SKM-1 (cell line): Measurements from ENCODE around the gene BRI3BP.

Source experiments
- DNase-seq: peaks from one replicate; lab custom pipeline; 2025; ENCODE audit not compliant: unreplicated experiment; lab: John Stamatoyannopoulos, UW

Gene BRI3BP

GRCh38 chr12:124993626-124994436, at the start of gene BRI3BP:
Gene BRI3BP (plus strand): TSS chr12:124993645. CDS start chr12:124993791, 146 bp downstream.
- no peak for DNase-seq

DNA sequence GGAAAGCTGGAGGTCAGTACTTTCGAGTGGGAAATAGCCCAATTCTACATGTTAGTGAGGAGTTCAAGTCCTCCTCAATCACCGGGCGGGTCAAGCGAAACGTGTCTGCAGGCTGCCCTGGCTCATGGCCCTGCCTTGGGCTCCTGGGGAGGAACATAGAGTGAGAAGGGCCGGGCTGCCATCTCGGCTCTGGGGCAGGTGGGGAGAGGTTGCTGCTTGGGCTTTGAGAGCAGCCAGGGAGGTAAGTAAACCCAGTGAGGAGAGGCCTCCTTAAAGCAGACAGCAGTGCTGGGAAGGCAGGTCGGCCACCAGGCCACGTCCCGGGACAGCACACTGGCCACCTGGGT, 47.0 kb upstream of the BRI3BP start:
- no peak for DNase-seq

DNA sequence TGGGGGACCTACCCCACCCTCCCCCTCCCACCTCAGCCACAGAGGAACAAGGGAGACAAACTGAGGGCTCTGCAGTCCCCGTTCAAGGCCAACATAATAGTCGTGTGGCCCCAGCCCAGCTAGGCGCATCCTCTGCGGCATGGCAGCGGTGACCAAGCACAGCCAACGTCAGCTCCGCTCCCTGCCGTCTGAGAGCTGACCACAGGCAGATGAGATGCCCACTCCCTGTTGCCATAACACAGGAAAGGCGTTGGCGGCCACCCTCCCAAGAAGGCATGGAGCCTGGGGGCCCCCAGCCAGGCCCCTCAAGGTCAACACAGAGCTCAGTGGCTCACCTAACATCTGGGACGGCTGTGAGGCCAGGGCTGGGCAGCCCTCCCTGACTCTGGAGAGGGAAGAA, 46.4 kb upstream of the BRI3BP start:
- no peak for DNase-seq

GRCh38 chr12:124947561-124948398, 45.7 kb upstream of the BRI3BP start:
- DNase-seq, result no peak

DNA sequence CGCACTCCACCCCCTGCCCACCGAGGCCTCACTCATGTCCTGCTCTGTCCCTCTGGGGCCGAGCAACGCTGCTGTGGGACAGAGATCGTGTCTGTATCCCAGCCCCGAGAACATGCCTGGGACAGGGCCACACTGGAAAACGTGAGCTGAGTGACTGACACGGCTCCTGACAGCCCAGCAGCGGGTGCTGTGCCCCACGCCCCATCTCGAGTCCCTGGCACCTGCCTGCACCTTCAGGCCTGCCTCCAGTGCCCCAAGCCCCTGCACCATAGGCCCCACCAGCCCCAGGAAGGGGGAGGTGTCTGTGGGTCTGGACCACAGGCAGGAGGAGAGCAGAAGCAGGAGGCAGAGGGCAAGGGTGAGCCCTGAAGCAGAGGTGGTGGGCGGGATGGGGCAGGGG, 44.4 kb upstream of the BRI3BP start:
- no peak for DNase-seq

GRCh38 chr12:124949779-124950728, 43.4 kb upstream of the BRI3BP start:
- DNase-seq, result no peak

- no peak for DNase-seq
Measured at GRCh38 chr12:124952295-124952694, 41.1 kb upstream of the BRI3BP start.

DNA sequence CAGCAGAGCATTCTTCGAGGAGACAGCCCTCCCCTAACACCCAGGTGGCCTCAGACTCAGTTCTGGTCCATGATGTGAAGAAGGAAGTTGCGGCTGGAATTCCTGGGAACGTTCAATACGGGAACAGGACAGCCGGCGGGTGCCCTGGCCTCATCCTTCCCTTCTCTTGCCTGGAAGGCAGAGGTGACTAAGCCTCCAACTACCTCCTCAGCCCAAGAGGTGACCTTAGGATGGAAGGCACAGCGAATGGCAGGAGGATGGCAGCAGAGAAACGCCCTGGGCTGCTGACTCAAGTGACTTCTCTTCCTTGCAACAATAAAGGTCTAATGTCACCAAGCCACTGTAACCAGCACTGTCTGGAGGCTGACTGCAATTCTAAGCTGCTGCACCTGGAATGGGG, 40.6 kb upstream of the BRI3BP start:
- DNase-seq, result no peak

- DNase-seq, result no peak
Measured at GRCh38 chr12:124953689-124954405, 39.6 kb upstream of the BRI3BP start.

DNA sequence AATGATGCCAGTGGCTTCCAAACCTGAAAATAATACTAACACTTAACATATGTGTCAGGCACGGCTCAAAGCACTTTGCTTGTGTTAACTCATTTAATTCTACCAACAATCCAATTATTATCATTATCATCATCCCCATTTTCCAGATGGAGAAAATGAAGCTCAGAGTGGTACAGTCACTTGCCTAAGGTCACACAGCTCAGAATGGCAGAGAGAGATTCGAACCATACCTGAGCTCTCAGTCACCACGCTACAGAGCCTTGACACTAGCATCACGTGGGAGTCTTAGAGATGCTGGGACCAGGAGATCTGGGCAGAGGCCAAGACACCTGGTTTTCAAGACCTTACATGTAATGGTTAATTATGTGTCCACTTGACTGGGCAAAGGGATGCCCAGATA, 38.7 kb upstream of the BRI3BP start:
- DNase-seq, result no peak

- DNase-seq, result no peak
Measured at GRCh38 chr12:124956571-124956970, 36.9 kb upstream of the BRI3BP start.

GRCh38 chr12:124961055-124961454, 32.4 kb upstream of the BRI3BP start:
- DNase-seq, result no peak

- no peak for DNase-seq
Measured at GRCh38 chr12:124963211-124963610, 30.2 kb upstream of the BRI3BP start.

DNA sequence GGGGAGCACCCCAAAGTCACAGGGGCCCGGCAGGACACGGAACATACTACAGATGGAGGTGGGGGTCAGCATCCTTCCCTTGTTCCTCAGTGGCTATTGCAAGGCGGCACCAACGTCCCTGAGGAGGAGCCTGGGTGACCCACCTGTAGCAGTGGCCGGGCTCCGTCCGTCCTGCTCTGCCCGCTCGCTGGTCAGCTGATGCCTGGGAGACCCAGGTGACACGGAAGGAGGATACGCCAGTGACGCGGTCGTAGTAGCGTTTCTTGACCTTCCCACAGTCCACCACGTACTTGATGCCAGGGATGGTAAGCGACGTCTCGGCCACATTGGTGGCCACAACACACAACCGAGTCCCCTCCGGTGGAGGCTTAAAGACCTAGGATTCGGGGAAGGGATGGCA, 29.2 kb upstream of the BRI3BP start:
- DNase-seq, result no peak

DNA sequence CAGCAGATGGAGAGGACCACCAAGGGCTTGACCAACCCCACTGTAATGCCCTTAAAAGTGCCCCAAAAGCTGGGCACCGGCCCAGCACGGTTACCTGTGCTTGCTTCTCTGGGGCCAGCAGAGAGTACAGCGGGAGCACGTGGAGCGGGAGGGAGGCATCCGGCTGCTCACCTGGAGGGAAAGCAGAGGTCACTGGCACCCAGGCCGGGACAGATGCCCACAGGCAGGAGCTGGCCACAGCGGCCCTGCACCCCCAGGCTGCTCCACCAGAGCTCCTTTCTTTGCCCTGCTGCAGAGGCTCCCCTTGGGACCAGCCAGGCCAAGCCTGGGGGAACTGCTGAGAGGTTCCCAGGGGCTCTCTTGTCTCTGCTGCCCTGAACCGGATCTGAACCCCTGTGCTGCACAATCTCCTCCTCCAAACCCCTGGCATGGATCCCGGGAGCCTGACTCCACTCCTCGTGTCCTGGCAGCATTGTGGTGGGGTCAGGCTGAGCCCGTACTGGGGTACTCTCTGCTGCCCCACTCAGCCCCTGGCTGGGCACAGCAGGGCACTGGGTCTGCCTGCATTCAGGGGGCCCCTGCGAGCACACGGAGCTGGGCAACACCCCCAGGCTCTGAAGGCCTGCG, 28.5 kb upstream of the BRI3BP start:
- DNase-seq, result no peak

- no peak for DNase-seq
Measured at GRCh38 chr12:124967016-124967739, 26.3 kb upstream of the BRI3BP start.

DNA sequence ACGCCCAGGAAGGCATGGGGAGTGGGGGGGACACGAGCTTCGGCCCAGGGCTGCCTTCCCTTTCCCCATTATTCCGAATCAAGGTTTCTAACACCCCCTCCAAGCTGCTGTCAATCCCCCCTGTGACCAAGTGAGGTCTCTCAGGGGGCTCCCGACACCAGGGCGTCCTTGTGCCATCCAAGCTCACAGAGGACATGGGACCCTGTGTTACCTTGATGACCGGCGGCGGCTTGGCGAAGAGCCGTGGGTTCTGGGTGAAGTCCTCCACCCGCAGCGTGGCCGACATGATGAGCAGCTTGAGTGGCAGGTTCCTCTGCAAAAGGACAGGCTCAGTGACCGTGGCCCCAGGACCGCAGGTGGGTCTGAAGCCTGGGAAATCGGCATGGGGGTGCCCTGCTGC, 24.8 kb upstream of the BRI3BP start:
- no peak for DNase-seq

- DNase-seq, result no peak
Measured at GRCh38 chr12:124970647-124971402, 22.6 kb upstream of the BRI3BP start.

DNA sequence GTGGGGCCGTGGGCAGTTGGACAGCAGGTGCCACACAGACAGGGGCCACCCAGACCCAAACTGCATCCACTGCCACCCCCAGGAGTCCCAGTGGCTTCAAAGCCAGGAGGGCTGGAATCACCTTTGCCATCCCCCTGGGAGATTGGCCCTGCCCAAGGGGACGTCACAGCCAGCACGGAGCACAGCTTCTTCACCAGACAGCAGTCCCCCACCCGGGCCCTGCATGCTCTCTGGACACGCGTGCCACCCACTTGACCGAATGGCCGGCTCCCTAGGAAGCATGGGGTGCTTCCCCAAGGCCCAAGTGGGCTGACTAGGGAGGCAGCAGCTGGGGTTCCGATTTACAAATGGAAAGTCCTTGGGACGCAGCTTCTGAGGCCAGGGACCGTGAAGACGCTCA, 21.8 kb upstream of the BRI3BP start:
- DNase-seq, result no peak
